Left lung (tissue), 10 donors: Measurements from ENCODE around the gene EEIG2. TPM values are rescaled to one million over a fixed set of nuclear protein-coding genes. Genes with fewer than 3 reads are reported as not detected.

Experiments
- ATAC-seq: fragments of 200-7000 bp; cut with Tn5 transposase; one replicate; pipeline ENCODE4 v1.9.1; 2020; ENCODE audit warnings: moderate library complexity
- DNase-seq, 4 donors: peaks; one replicate each; pipeline ENCODE4 v3.0.0-alpha.2; 2013 to 2020
- H3K27ac ChIP-seq, 2 donors: fragments of 200-600 bp; sonication (generic) in 1 of 2; one replicate each; pipeline versions ENCODE4 v1.5.0 to v1.8.0; 2020 to 2021
- H3K27me3 ChIP-seq, 2 donors: fragments of 200-600 bp; sonication (generic) in 1 of 2; one replicate each; pipeline versions ENCODE4 v1.5.0 to v1.8.0; 2020 to 2021
- H3K36me3 ChIP-seq, 2 donors: fragments of 200-600 bp; sonication (generic) in 1 of 2; one replicate each; pipeline versions ENCODE4 v1.5.0 to v1.8.0; 2020 to 2021
- H3K4me1 ChIP-seq, 2 donors: fragments of 200-600 bp; one replicate each; pipeline ENCODE4 v1.8.0; 2021
- H3K4me3 ChIP-seq, 2 donors: fragments of 200-600 bp; sonication (generic) in 1 of 2; one replicate each; pipeline versions ENCODE4 v1.5.0 to v1.8.0; 2020 to 2021; ENCODE audit warnings: mild to moderate bottlenecking in 1 of 2
- H3K9me3 ChIP-seq, 2 donors: fragments of 200-600 bp; sonication (generic) in 1 of 2; one replicate each; pipeline versions ENCODE4 v1.5.0 to v1.8.0; 2020 to 2021
- CTCF ChIP-seq, 2 donors: fragments of 200-600 bp; sonication (generic) in 1 of 2; IDR thresholded peaks; one replicate each; pipeline versions ENCODE4 v1.5.0 to v1.8.0; 2021; ENCODE audit warnings: antibody characterized with exemption in 2 of 2
- intact Hi-C, 2 donors: fragments of 100-400 bp; cut with DNase I; formaldehyde crosslinking; loops; one replicate each; pipeline versions ENCODE4 v1.11.2 to v1.14.2; 2022
- polyA plus RNA-seq, 6 donors: library from polyadenylated mRNA; unstranded; fragments of 120-200 nt; gene quantifications; one replicate each; pipeline ENCODE4 v1.2.1, GENCODE V29; 2013; ENCODE audit not compliant: insufficient read length in 6 of 6
- total RNA-seq, 2 donors: library from RNA; stranded (reverse); fragmentation: NEBNext Ultra II Directional; extraction: Animal tissue kit (Norgen Biotek cat#: 25700); gene quantifications; one replicate each; pipeline ENCODE4 v1.2.1, GENCODE V29; 2021
- donor health status: DM: no; HTN: yes; CAD: no.
- donor health status: DM: no; HTN: no; CAD: no.

EEIG2 gene
- total and polyA plus RNA-seq, 8 donors: 16.4 to 34.8 (median 31.3) TPM

- H3K4me3 ChIP-seq: peak overlapping the region; percentile 55 to 66
- no peaks in the 10 kb centered on the region for H3K27me3 ChIP-seq
- H3K27ac ChIP-seq: peak overlapping the region; percentile 76 to 78
- DNase-seq: peak; percentile 31 to 77 (median 63)
- H3K36me3 ChIP-seq: no peaks in the 10 kb centered on the region
- no peak for TF ChIP-seq CTCF (IDR thresholded peaks at IDR 0.05)
- H3K9me3 ChIP-seq: no peaks in the 10 kb centered on the region
- ATAC-seq: peak; percentile 54
- intact Hi-C loops: no loop called here
- H3K4me1 ChIP-seq: peaks cover 5 to 55% of the 10 kb centered on the region in 2 donors
These were observed 1.1 kb downstream of the EEIG2 start for GRCh38 chr1:108560874-108561459.

DNA sequence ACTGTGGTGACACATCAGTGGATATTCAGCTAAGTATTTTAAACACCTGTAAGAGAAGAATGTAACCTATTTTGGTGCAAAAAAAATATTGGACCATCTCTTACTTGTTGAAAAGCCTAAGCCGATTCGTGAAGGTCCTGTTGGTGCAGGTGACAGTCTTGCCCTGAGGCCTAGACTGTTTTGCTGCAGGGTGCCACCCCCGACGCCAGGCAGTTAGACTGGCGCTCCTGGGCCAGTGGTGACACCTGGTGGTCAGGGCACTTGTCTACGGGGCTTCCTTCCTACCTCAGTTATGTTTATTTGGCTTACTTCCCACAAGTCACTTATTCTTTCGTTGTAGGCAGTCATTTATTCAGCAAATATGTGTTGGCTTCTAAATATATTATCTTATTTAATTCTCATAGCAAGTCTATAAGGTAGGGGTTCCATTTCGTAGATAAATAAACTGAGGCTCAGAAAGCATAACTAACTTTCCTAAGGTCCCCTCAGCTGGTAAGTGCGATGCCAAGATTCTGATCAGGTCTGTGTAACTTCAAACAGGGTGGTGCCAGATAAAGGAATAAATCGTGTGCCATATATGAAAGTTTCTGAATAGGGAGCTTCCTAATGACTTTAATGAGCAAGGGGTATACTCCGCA lies 1.9 kb downstream of the EEIG2 start:
- peak; percentile 18 to 92 (median 76) for DNase-seq
- intact Hi-C loops: no loop called here

DNA sequence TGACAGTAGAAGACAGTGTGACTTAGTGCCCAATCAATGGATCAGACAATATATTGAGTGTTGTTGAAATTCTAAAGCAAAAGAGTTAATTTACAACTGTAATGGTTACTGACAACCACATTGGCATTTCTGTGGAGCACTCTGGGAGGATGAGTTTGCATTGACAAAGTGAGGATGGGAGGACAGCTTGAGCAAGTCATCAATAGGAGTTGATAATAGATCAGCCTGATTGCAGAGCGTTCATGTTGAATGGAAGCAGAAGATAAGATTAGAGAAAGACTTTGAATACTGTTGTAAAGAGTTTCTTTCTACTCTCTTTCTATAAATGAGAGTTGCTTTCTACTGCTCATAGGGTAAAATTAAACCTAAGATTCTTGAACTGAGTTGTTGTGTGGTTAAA lies 3.9 kb downstream of the EEIG2 start:
- TF ChIP-seq CTCF (IDR thresholded peaks at IDR 0.05): no peak
- intact Hi-C loops: no loop called here
- H3K4me1 ChIP-seq: peaks cover 5 to 51% of the 10 kb centered on the region in 2 donors
- no peaks in the 10 kb centered on the region for H3K27me3 ChIP-seq
- no peak overlapping the region for H3K4me3 ChIP-seq
- no peak for DNase-seq
- H3K9me3 ChIP-seq: no peaks in the 10 kb centered on the region
- no peak overlapping the region for H3K27ac ChIP-seq
- H3K36me3 ChIP-seq: no peaks in the 10 kb centered on the region
- no peak for ATAC-seq

More for the DNA sequence above, 1.9 kb downstream of the EEIG2 start:
- TF ChIP-seq CTCF (IDR thresholded peaks at IDR 0.05): peak; percentile 49 to 72
- H3K4me3 ChIP-seq: peak overlapping the region in 1 of 2 donors; percentile 66
- peaks cover 5 to 55% of the 10 kb centered on the region in 2 donors for H3K4me1 ChIP-seq
- no peaks in the 10 kb centered on the region for H3K27me3 ChIP-seq
- peak; percentile 85 for ATAC-seq
- H3K27ac ChIP-seq: no peak overlapping the region
- no peaks in the 10 kb centered on the region for H3K9me3 ChIP-seq
- H3K36me3 ChIP-seq: no peaks in the 10 kb centered on the region

DNA sequence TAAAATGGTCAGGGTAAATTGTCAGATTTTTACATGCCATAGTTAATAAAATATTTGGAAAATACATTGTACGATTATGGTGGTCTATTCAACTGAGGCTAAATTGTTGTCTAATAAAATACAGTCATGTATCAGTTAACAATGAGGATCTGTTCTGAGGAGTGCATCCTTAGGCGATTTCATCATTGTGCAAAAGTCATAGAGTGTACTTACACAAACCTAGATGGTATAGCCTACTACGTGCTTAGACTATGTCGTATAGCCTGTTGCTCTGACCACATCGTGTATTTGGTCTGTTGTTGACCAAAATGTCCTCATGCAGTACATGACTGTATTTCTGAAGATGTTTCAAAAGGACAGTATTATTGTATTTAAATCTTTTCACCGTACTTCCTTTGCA lies 5.2 kb downstream of the EEIG2 start:
- no peak for TF ChIP-seq CTCF (IDR thresholded peaks at IDR 0.05)
- Histone ChIP-seq H3K4me3 (no peak overlapping the region), H3K27ac (no peak overlapping the region), H3K36me3 (no peaks in the 10 kb centered on the region), H3K27me3 (no peaks in the 10 kb centered on the region), H3K9me3 (no peaks in the 10 kb centered on the region), H3K4me1 (peaks cover 5 to 47% of the 10 kb centered on the region in 2 donors)
- ATAC-seq (no peak), DNase-seq (no peak)
- intact Hi-C loops: no loop called here

DNA sequence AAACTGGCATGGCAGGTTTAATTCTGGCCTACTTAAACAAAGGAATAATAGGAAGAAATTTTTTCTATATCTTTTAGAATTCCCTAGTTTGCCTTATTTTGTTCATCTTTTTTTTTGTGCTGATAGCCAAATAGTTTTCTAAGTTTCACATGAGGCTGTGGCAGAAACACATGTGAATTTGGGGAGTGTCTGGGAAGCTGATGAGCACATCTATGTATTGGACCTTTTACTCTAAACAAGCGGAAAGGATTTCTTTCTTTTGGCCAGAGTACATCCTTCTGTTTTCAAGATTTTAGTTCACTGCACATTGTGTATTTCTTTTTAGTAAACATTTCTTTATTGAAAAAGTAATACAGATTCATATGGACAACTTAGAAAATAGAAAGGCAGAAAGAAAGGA lies 5.6 kb downstream of the EEIG2 start:
- no peak for TF ChIP-seq CTCF (IDR thresholded peaks at IDR 0.05)
- Histone ChIP-seq H3K4me3 (no peak overlapping the region), H3K4me1 (peaks cover 5 to 49% of the 10 kb centered on the region in 2 donors), H3K9me3 (no peaks in the 10 kb centered on the region), H3K27ac (no peak overlapping the region), H3K36me3 (no peaks in the 10 kb centered on the region), H3K27me3 (no peaks in the 10 kb centered on the region)
- intact Hi-C loops: no loop called here
- no peak for DNase-seq
- no peak for ATAC-seq
